GM10847 (cell line): ENCODE measurements around the gene SPATA16.

Experiments used
- POLR2A ChIP-seq: IDR thresholded peaks from 2 replicates; pipeline ENCODE4 v1.6.1; 2011; ENCODE audit not compliant: insufficient read length; ENCODE audit errors: extremely low read depth

The SPATA16 gene

GRCh38 chr3:173021547-173022185 lies 119.4 kb downstream of the SPATA16 start:
- TF ChIP-seq POLR2A = no peak

DNA sequence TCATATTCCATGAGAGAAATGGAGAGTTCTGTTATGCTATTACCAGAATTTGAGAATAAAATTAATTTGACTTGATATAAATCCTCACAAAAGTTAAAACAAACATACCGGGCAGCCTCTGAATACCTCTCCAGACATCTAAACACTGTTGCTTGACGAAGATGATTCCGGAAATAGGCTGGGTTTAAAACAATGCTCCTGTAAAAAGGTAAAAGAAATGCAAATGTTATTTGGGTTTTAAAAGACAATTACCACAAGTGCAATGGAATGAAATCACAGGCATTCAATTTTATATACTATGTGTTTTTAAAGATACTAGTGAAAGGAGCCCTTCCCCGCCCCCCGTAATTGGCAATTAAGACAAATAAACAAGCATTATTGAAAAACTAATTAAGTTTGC lies 121.7 kb downstream of the SPATA16 start:
- TF ChIP-seq POLR2A = no peak

- TF ChIP-seq POLR2A = no peak
Measured at GRCh38 chr3:173018758-173019157, 122.3 kb downstream of the SPATA16 start.

GRCh38 chr3:173013219-173013832 lies 127.7 kb downstream of the SPATA16 start:
- TF ChIP-seq POLR2A = no peak

DNA sequence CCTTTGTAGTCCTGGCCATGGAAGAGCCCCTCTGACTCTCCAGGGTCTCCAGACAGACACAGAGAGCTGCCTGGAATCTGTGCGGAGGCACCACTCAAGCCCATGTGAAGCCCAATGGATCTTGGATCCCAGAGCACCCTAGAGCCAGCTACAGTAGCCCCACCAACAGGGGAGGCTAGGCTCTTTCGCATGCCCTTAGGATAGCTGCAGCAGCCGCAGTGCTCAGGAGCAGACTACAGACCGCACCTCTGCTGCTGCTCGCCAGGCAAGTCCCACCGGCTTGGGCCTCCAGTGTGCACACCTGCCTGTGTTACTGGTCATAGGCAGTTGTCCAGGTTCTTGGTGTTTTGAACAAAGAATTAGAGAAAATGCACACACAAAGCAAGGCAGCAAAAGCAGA lies 131.6 kb downstream of the SPATA16 start:
- no peak for TF ChIP-seq POLR2A

GRCh38 chr3:173008978-173009377 lies 132.1 kb downstream of the SPATA16 start:
- TF ChIP-seq POLR2A = no peak

- no peak for TF ChIP-seq POLR2A
Measured at GRCh38 chr3:173007079-173007723, 133.8 kb downstream of the SPATA16 start.

- no peak for TF ChIP-seq POLR2A
Measured at GRCh38 chr3:173006006-173006405, 135.0 kb downstream of the SPATA16 start.

GRCh38 chr3:173004681-173005080 lies 136.4 kb downstream of the SPATA16 start:
- TF ChIP-seq POLR2A = no peak

DNA sequence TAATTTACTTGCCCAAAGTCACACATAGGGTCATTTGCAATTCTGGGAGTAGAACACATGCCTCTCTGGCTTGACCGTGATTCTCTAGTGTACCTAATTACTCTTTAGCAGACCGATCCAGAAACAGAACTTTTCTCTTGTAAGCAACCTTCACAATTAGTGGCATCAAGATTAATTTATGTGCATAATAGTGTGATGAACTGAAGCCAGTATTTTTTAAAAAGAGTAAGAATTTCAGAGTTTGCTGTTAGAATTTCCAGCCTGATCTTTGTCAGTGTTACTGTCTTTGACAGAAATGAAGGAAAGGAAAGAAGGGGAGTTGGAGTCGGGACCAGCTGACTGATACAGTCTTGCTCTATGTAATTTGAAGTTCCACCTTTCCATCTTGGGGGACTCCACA lies 137.1 kb downstream of the SPATA16 start:
- no peak for TF ChIP-seq POLR2A

- TF ChIP-seq POLR2A = no peak
Measured at GRCh38 chr3:173003471-173003870, 137.6 kb downstream of the SPATA16 start.

GRCh38 chr3:173001622-173002021 lies 139.4 kb downstream of the SPATA16 start:
- TF ChIP-seq POLR2A = no peak

DNA sequence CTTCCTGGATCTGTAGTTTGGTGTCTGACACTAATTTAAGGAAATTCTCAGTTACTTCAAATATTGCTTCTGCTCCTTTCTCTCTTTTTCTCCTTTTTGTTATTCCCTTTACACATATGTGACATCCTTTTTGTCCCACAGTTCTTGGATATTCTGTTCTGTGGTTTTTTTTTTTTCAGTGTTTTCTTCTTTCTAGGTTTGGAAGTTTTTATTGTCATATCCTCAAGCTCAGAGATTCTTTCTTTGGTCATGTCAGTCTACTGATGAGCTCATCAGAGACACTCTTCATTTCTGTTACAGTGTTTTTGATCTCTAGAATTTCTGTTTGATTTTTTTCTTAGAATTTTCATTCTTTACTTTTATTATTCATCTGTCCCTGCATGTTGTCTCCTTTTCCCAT lies 140.5 kb downstream of the SPATA16 start:
- no peak for TF ChIP-seq POLR2A

GRCh38 chr3:172993412-172993811 lies 147.6 kb downstream of the SPATA16 start:
- no peak for TF ChIP-seq POLR2A

- TF ChIP-seq POLR2A = no peak
Measured at GRCh38 chr3:172991424-172991996, 149.5 kb downstream of the SPATA16 start.

DNA sequence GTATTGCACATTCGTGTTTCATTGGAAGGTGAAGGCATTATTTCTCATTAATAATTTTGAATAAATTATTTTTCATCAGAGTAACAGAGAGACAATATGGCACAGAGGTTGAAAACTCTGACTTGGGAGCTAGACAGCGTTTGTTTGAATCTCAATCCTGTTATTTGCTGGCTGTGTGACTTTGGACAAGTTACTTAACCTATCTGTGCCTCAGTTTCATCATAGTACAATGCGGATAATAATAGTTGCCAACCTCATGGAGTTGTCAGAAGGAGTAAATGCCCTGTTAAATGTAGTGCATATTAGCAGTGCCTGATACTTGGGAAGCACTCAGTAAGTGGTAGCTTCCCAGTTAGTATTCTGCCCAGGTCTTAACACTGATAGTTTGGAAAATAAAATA lies 151.7 kb downstream of the SPATA16 start:
- no peak for TF ChIP-seq POLR2A
